ENCODE results near the gene RAB10.

Gene RAB10

DNA sequence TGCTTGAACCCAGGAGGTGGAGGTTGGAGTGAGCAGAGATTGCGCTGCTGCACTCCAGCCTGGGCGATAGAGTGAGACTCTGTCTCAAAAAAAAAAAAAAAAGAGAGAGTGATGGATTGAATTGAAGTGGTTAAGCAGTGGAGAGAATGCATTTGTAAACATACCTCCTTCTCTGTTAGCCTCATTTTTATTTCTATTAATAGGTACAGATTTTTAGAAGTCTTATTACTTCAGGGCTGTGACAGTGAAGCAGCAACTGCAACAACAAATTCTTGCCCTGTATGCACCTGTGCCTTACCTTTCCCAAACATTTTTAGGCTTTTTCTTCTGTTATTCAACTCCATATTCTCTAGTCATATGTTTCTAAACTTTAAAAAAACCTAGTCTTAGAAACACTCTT is 55.5 kb downstream of the RAB10 start:
- H3K79me2 ChIP-seq (ENCODE audit: low read length) = peaks cover 72% of the 10 kb centered on the region
- TF ChIP-seq, protein P1, sequence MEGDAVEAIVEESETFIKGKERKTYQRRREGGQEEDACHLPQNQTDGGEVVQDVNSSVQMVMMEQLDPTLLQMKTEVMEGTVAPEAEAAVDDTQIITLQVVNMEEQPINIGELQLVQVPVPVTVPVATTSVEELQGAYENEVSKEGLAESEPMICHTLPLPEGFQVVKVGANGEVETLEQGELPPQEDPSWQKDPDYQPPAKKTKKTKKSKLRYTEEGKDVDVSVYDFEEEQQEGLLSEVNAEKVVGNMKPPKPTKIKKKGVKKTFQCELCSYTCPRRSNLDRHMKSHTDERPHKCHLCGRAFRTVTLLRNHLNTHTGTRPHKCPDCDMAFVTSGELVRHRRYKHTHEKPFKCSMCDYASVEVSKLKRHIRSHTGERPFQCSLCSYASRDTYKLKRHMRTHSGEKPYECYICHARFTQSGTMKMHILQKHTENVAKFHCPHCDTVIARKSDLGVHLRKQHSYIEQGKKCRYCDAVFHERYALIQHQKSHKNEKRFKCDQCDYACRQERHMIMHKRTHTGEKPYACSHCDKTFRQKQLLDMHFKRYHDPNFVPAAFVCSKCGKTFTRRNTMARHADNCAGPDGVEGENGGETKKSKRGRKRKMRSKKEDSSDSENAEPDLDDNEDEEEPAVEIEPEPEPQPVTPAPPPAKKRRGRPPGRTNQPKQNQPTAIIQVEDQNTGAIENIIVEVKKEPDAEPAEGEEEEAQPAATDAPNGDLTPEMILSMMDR (IDR thresholded peaks at IDR 0.05; ENCODE audit: low read depth, low read length) = no peak
- TF ChIP-seq EZH2phosphoT487 (IDR thresholded peaks at IDR 0.05; ENCODE audit: low read depth) = no peak
- no peak overlapping the region for H3K27ac ChIP-seq (ENCODE audit: low read length)

DNA sequence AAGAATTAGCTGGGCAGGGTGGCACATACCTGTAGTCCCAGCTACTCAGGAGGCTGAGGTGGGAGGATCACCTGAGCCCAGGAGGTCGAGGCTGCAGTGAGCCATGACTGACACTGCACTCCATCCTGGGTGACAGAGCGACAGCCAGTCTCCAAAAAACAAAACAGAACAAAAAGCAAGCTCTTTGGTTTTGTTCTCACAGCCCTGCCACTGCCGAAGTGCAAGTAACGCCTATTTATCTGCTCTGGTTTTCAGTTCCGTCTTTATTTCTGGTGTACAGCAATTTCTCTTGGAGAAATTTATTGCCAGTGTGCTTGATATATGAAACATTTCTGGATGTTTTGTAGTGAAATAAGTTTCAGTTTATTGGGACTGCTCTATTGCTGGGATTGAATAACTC is 61.9 kb downstream of the RAB10 start:
- no peak overlapping the region for H3K4me3 ChIP-seq (ENCODE audit: low read length)
- H3K4me2 ChIP-seq (ENCODE audit: low read length) = peak overlapping the region; percentile 27; the same call in 1 of the 2 replicates
- no peaks in the 10 kb centered on the region for H3K9me3 ChIP-seq (ENCODE audit: insufficient read depth, low read length)
- peaks cover 42% of the 10 kb centered on the region for H4K20me1 ChIP-seq (ENCODE audit: insufficient read depth, low read length)
- no peaks in the 10 kb centered on the region for H3K27me3 ChIP-seq (ENCODE audit: low read depth, low read length)
- H2AFZ ChIP-seq (ENCODE audit: low read depth, low read length) = no peak overlapping the region
- no peak overlapping the region for H3K9ac ChIP-seq (ENCODE audit: low read length)
- TF ChIP-seq, protein P1 (IDR thresholded peaks at IDR 0.05; ENCODE audit: low read depth, low read length) = no peak
- no peak for TF ChIP-seq EZH2phosphoT487 (IDR thresholded peaks at IDR 0.05; ENCODE audit: low read depth)
- peaks cover 16% of the 10 kb centered on the region for H3K36me3 ChIP-seq (replicated peaks; ENCODE audit: low read depth, low read length)
- peaks cover 79% of the 10 kb centered on the region for H3K79me2 ChIP-seq (ENCODE audit: low read length)
- peak overlapping the region; percentile 36; the same call in 1 of the 2 replicates for H3K27ac ChIP-seq (ENCODE audit: low read length)
- H3K4me1 ChIP-seq (ENCODE audit: low read length) = peaks cover 9% of the 10 kb centered on the region; the same call in 1 of the 2 replicates

More for the DNA sequence above, 55.5 kb downstream of the RAB10 start:
- Histone ChIP-seq H2AFZ (ENCODE audit: low read depth, low read length) (no peak overlapping the region), H3K4me2 (ENCODE audit: low read length) (no peak overlapping the region), H3K36me3 (replicated peaks; ENCODE audit: low read depth, low read length) (peaks cover 4% of the 10 kb centered on the region), H3K4me1 (ENCODE audit: low read length) (peaks cover 5% of the 10 kb centered on the region), H3K4me3 (ENCODE audit: low read length) (no peak overlapping the region), H3K9me3 (ENCODE audit: insufficient read depth, low read length) (no peaks in the 10 kb centered on the region), H3K27me3 (ENCODE audit: low read depth, low read length) (no peaks in the 10 kb centered on the region), H4K20me1 (ENCODE audit: insufficient read depth, low read length) (peaks cover 42% of the 10 kb centered on the region), H3K9ac (ENCODE audit: low read length) (no peak overlapping the region)

DNA sequence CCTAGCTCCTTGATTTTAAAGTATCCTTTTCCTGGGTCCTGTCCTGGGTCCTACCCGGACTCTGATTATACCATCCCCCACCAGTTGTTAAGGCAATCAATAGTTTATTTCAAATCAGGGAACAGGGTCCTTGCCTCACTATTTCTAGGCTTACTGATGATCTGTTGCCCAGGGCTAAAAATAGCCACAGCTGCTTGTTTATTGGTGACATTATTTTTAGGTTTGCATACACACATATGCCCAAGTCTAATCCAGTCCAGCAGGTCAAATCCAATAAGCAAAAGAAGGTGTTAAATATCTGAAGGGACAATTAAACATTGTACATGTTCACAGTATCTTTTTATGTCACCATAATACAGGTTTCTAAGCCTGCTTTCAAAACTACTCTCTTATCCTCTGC is 66.0 kb downstream of the RAB10 start:
- no peak overlapping the region for H3K4me2 ChIP-seq (ENCODE audit: low read length)
- peaks cover 74% of the 10 kb centered on the region for H3K79me2 ChIP-seq (ENCODE audit: low read length)
- TF ChIP-seq, protein P1 (IDR thresholded peaks at IDR 0.05; ENCODE audit: low read depth, low read length) = no peak
- TF ChIP-seq EZH2phosphoT487 (IDR thresholded peaks at IDR 0.05; ENCODE audit: low read depth) = no peak

DNA sequence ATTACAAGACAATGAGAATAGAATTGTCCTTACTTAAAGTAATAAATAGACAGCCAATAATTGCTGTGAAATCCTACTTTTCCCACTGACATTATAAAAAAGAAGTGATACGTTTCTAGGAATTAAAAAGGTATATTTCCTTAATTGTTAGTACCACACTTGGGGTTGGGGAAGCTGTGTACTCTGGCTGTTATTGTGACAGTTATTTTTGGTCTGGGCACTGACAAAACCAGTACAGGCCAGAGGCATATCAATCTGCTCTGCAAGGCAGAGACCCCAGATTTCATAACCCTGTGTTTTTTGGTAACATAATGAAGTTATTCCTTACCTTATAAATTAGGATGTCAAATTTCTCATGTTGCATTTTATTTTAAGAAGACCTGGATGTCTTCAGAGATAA is 66.5 kb downstream of the RAB10 start:
- H3K27ac ChIP-seq (ENCODE audit: low read length) = no peak overlapping the region
- H3K79me2 ChIP-seq (ENCODE audit: low read length) = peaks cover 74% of the 10 kb centered on the region
- TF ChIP-seq, protein P1 (IDR thresholded peaks at IDR 0.05; ENCODE audit: low read depth, low read length) = no peak
- no peak for TF ChIP-seq EZH2phosphoT487 (IDR thresholded peaks at IDR 0.05; ENCODE audit: low read depth)
- H3K27me3 ChIP-seq (ENCODE audit: low read depth, low read length) = no peaks in the 10 kb centered on the region
- H2AFZ ChIP-seq (ENCODE audit: low read depth, low read length) = no peak overlapping the region
- no peak overlapping the region for H3K9ac ChIP-seq (ENCODE audit: low read length)
- no peaks in the 10 kb centered on the region for H3K9me3 ChIP-seq (ENCODE audit: insufficient read depth, low read length)
- H4K20me1 ChIP-seq (ENCODE audit: insufficient read depth, low read length) = peaks cover 29% of the 10 kb centered on the region
- peaks cover 8% of the 10 kb centered on the region; the same call in 1 of the 2 replicates for H3K4me1 ChIP-seq (ENCODE audit: low read length)
- H3K4me3 ChIP-seq (ENCODE audit: low read length) = no peak overlapping the region
- H3K36me3 ChIP-seq (replicated peaks; ENCODE audit: low read depth, low read length) = peaks cover 39% of the 10 kb centered on the region
- H3K4me2 ChIP-seq (ENCODE audit: low read length) = no peak overlapping the region

More for the DNA sequence above, 66.0 kb downstream of the RAB10 start:
- H3K9me3 ChIP-seq (ENCODE audit: insufficient read depth, low read length) = no peaks in the 10 kb centered on the region
- H4K20me1 ChIP-seq (ENCODE audit: insufficient read depth, low read length) = peaks cover 30% of the 10 kb centered on the region
- H3K9ac ChIP-seq (ENCODE audit: low read length) = no peak overlapping the region
- H2AFZ ChIP-seq (ENCODE audit: low read depth, low read length) = no peak overlapping the region
- H3K4me1 ChIP-seq (ENCODE audit: low read length) = peaks cover 9% of the 10 kb centered on the region; the same call in 1 of the 2 replicates
- no peak overlapping the region for H3K27ac ChIP-seq (ENCODE audit: low read length)
- H3K4me3 ChIP-seq (ENCODE audit: low read length) = no peak overlapping the region
- H3K27me3 ChIP-seq (ENCODE audit: low read depth, low read length) = no peaks in the 10 kb centered on the region
- H3K36me3 ChIP-seq (replicated peaks; ENCODE audit: low read depth, low read length) = peaks cover 37% of the 10 kb centered on the region
